Measurements from ENCODE around the gene CSRNP3. TPM values are rescaled to one million over a fixed set of nuclear protein-coding genes. Genes with fewer than 3 reads are reported as not detected.

CSRNP3 gene, protein sequence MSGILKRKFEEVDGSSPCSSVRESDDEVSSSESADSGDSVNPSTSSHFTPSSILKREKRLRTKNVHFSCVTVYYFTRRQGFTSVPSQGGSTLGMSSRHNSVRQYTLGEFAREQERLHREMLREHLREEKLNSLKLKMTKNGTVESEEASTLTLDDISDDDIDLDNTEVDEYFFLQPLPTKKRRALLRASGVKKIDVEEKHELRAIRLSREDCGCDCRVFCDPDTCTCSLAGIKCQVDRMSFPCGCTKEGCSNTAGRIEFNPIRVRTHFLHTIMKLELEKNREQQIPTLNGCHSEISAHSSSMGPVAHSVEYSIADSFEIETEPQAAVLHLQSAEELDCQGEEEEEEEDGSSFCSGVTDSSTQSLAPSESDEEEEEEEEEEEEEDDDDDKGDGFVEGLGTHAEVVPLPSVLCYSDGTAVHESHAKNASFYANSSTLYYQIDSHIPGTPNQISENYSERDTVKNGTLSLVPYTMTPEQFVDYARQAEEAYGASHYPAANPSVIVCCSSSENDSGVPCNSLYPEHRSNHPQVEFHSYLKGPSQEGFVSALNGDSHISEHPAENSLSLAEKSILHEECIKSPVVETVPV
- 2.8 and 4.0 TPM in 2 replicates for total RNA-seq (2014; rRNA removed; shearing (Covaris generic))

DNA sequence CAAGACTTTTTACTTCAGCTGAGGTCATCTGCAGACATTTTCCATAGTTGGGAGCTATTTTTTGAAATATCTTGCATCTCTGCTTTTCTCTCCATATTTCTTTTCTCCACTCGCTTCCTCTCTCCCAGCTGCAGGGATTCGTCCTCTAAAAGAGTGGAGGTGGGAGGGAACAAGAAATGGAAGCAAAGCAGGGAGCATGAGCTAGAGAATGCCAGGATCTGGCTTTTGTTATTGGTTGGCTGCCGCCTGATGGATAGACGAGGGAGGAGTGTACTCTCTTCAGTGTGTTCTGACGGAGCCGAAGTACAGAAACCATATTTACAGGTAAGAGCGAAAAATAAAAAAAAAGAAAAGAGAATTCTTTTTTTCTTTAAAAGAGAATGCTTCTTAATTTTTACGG lies at the start of gene CSRNP3:
Gene CSRNP3 (plus strand): TSS at position 282 of the 400 bp plus-strand sequence. CDS start 125,368 bp downstream, outside the sequence.
- peak; percentile 92 for DNase-seq (ENCODE audit: low spot score)

DNA sequence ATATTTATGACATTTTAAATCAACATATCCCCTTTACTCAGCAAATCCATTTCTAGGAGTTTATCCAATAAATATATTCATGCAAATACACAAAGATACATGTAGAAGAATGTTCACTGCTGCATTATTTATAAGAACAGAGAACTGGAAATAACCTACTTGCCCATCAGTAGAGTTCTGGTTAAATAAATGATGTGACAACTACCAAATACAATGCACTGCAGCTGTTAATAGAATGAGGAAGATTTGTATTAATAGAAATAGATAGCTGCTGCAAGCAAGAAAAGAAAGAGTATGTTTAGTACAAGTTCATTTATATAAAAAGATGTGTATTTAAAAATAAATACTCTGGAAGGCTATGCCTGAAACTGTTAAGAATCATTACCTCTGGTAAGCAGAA lies 49.3 kb upstream of the CSRNP3 start:
- no peak for DNase-seq (ENCODE audit: low spot score)

DNA sequence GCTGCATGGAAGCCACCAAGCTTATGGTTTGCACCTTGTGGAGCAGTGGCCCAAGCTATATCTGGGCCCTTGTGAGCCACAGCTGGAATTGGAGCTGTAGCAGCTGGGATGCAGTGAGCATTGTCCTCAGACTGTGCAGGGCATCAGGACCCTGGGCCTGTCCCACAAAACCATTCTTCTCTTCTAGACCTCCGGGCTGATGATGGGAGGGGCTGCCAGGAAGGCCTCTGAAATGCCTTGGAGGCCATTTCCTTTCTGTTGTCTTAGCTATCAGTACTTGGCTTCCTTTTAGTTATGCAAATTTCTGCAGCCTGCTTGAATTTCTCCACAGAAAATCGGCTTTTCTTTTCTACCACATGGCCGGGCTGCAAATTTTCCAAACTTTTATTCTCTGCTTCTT lies 46.4 kb upstream of the CSRNP3 start:
- no peak for DNase-seq (ENCODE audit: low spot score)

DNA sequence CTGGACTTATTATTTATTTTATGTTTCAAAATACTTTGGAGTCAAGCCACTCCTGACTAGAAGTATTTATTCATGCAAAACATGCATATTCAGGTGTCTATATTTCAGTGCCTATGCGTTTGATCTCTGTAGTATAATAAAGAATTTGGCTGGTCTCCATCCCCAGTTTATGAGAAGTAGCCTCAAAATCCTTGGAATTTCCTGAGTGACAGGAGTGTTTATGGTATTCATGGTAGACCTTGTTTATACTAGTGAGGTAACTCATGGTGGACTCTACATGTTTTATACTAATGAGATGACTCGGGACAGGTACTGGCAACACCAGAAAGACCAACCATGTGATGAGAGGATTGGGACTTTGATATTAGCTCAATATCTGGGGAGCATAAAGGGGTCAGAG lies 43.9 kb upstream of the CSRNP3 start:
- DNase-seq (ENCODE audit: low spot score), result no peak

DNA sequence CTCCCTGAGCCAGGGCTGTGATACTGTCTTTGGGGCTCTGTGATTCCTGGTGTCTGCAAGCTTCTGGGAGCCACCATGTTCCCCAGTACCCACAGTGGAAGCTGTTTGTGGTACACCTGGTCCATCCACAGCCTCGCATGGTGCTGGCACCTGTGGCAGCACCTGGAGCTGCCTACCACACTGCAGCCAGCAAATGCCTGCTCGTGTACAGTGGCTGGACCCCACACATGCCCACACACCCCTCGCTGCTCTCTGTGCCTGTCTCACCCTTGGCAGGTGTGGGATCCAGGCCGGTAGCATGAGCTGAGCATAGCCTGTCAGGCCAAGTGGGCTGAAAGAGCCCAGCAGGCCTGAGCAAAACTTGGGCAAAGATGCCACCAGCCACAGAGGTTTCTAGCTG lies 41.8 kb upstream of the CSRNP3 start:
- DNase-seq (ENCODE audit: low spot score), result no peak

DNA sequence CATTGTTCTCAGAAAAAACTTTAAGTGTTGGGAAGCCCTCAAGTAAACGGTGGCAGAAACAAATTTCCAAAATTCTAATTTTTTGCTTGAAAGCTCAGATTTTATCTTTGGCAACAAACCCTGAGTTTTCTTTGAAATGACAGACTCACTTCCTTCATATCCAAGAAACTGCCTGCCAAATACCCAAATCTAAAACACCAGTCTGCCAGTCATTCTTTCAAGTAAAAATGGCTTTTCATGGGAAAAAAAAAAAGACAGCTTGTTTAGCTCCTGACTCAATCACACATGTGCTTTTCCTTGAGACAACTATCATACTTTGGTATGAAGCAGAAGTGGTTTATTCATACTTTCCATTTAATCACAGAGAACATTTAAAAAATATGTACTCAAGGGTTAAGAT lies 40.6 kb upstream of the CSRNP3 start:
- DNase-seq (ENCODE audit: low spot score), result no peak

DNA sequence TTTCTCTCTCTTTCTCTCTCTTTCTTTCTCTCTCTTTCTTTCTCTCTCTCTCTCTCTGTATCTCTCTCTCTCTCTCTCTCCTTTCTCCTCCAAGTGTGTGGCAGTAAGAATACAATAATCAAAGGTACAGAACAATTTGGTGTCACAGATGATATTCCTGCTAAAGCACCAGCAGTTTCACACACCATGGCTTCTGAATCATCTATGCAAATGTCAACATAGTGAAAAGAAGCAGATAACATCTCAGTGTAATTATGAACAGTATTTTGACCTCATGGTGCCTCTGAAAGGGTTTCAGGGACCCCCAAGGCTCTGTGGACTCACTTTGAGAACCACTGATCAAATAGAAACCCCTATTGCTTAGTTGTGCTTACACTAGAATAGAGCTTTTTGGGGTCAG lies 38.5 kb upstream of the CSRNP3 start:
- DNase-seq (ENCODE audit: low spot score), result no peak

DNA sequence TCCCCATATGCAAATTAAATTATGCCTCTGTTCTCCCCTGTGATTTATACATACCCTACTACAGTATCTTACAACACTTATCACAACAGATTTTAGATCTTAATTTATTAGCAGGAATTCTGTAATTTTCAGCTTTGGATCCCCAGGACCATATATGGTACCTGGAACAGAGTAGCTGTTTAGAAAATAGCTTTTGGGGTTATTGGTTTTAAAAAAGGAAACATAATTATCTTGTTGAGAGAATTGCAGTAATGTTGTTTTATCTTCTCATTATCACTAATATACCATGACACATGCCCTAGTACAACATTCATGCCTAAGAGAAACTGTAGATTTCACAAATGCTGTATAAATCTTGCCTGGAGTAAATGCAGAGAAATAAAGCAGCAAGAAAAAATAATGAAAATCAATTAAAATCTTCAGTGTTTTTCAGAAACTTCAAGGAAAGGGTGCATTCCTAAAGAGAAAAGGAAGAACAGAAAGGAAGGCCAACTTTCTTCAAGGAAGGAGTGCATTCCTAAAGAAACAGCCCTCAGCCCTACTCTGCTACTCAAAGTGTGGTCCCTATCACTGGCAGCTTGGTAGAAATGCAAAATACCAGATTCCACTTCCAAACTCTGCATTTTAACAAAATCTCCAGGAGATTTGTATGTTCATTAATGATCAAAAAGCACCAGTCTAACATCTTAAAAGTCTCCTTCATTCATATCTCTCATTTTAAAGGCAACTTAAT lies 37.1 kb upstream of the CSRNP3 start:
- no peak for DNase-seq (ENCODE audit: low spot score)

DNA sequence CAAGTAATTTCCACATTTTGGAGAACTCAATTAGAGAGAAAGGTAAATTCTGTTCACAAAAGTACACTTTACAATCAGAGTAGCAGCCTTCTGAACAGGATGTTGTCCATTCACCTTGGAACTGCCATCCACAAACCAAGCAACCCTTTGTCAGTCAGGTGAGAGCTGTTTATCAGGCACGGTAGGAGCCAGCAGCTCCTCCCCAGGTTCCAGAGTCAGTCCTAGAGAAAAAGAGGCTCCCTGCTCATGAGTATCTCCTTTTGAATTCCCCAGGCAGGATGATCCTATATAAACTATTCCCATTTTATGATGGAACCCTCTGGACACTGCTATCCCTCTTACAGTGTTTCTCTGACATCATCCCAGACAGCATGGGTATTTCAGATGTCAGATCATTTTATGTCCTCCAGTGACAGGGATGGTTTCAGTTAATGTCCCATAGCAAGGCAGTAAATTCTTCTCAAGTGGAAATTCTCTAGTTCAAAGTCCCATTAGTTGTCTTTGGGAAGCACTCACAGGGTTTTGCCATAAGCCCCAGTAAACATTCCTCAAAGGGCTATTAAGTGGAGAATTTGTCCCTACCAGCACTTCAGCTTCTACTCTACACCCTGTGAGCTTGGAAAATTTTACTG lies 34.5 kb upstream of the CSRNP3 start:
- no peak for DNase-seq (ENCODE audit: low spot score)

DNA sequence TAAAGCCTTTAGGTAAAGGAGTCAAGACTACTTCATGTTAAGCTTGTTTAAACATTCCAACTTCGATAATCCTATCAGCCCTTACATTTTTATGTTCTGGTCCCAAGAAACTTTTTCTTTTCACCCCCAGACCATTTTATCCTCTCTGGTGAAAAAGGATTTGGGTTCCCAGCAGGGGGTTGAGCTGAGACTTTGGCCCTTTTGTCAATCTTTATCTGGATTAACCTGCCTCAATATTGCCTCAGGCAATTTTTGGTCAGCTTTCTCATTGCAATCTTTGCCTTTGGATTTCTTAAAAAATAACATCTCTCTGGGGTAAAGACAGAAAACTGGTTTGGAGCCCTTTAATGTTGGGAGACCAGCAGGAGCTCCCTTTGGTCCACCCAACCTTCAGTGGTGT lies 33.9 kb upstream of the CSRNP3 start:
- DNase-seq (ENCODE audit: low spot score), result no peak

DNA sequence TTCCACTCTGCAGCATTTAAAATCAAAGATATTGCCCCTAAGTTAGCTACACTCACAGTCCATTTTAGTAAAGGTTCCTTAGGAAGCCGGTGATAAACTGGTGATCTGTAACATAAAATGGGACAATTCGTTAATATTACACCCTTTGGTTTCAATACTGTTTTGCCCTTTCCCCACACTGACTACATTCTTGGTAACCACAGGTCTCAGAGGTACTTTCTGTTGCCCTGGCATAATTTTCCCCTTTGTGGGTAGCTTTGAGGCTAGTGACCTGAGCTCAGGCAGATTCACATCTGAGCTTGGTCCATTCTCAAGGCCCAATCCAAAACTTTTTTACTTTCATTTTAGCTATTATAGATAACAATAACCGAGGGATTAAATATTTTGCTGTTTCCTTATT lies 32.9 kb upstream of the CSRNP3 start:
- no peak for DNase-seq (ENCODE audit: low spot score)

DNA sequence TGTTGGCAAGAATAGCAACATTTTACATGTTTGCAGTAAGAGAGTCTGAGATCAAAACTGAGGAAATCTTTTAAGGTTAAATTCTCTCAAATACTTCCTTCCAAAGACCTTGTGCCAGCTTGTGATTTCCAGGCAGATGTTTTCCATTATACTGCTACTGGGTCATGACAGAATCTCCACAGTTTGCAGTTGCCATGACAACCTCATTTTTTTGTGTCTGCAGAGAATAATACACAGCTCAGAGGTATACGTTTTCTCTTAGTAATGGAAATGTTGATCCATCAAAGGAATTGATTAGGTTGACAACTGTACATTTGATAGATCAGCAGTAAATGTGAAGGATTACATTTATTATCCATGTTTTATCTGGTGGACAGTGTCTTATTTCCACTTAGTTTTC lies 29.1 kb upstream of the CSRNP3 start:
- DNase-seq (ENCODE audit: low spot score), result no peak

DNA sequence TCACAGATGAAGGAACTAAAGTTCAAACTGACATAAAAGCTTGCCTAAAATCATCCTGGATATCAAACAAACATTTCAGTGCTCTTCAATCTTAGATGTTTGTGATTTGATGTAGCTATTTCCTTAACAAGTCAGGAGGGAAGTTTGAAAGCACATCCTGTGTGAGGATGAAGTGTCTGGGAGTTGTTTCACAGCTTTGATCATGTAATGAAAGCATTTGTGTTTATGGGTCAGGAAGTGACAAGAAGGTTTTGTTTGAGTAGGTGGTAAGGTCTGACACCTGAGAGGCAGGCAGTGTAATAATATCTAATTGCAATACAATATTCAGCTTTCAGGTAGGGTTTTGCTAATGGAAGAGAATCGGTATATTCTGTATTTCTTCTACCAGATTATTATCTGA lies 26.0 kb upstream of the CSRNP3 start:
- DNase-seq (ENCODE audit: low spot score), result no peak

DNA sequence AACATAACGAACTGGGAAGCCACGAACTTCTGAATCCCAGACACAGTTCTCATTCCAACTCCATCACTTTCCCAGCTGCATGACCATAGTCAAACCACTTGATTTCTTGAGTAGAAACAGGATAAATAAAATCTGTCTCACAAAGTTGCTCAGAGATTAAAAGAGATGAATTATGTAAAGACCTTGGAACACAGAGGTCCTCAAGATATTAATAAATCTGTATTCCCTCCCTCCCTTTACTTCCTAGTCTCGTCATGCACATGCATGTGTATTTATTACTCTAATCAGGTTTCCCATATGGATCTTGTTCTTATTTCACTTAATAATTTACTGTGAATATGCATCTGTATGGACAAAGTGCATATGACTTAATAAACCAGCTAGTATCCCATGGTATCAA lies 21.1 kb upstream of the CSRNP3 start:
- no peak for DNase-seq (ENCODE audit: low spot score)

DNA sequence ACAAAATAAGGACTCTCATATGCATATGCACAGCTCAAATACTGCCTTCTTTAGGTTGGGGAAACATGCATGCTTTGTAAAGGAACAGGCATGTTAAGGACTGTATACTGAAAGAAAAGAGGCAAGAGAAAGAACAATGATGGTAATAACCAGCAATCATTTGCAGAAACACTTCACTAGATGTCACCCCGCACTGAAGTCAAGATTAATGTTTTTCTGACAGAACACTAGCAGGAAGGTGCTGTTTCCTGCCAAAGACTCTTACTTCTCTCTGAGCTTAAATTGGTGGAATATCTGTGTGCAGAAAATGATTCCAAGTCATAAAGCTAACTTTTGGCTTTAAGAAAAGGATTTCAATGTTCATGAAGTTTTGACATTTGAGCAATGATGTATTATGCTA lies 19.3 kb upstream of the CSRNP3 start:
- DNase-seq (ENCODE audit: low spot score), result no peak

DNA sequence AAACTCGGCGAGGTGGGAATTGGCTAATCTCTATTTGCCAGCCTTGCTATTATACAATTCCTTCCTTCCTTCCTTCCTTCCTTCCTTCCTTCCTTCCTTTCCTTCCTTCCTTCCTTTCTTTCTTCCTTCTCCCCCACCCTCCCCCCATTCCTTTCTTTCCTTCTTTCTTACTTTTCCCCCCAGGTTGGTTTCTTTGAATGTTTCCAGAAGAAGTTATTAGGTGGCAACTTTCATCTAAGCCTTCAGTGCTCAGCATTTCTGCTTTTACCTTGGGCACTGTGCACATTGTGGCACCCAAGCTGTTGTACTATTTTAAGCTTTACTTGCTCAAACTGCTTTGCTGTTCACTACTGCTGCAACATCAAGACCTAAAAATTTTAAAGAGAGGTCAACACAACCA lies 17.2 kb upstream of the CSRNP3 start:
- no peak for DNase-seq (ENCODE audit: low spot score)

DNA sequence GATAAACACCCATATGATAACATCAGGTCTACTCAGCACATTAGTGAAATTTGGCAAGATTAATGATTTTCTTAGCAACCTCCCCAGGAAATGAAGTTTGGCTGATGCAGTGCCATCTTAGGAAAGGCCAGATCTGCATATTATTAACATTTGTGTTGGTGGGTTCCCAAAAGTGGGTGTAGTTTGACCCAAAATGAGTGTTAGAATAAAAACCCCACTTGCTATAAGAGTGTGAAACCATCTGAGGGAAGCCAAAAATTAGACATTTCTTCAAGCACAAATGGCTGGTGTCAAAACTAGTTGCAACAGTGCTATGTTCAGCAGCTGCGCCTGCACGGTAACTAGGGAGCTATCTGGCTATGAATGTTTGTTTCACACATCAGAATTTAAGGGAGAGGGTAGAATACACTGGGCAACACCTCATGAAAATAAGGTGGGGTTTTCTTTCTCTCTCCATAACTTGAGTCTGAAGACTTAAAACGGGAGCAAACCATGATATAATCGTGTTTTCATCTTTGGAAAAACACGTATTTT lies 15.9 kb upstream of the CSRNP3 start:
- DNase-seq (ENCODE audit: low spot score), result no peak

DNA sequence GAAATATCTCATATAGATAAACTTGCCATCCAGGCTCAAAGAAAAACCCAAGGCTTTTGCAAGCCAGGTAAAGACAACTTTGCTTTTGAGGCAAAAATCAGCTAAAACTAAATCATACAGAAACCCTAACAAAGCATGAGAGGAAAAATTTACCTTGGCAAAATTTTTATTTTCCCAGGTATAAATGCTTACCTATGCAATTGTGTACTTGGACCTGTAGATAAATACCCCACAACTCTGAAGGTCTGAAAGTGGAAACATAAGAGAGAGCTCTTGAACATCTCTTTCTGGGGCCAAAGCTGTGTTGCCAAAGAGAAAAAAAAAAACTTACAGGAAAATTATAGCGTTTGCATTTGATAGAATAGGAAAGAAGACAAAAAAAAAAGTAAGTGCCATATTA lies 14.6 kb upstream of the CSRNP3 start:
- no peak for DNase-seq (ENCODE audit: low spot score)

DNA sequence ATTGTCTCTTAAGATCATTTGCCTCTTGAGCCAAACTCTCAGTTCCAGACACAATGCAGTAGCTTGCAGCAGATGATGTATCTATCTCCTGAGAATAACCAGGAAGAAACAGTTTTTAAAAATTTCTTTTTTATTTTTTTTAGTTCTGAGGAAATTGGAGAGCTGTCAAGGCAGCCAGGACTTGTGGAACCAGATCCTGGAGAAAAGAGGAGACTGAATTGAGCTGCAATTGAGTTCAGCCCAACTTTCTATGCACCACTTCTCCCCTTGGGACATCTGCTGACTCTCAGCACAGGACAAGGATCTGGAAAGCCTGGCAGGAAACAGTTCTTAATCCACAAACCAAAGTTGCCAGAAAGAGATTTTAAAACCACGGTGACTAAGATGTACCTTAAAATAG lies 13.5 kb upstream of the CSRNP3 start:
- no peak for DNase-seq (ENCODE audit: low spot score)

DNA sequence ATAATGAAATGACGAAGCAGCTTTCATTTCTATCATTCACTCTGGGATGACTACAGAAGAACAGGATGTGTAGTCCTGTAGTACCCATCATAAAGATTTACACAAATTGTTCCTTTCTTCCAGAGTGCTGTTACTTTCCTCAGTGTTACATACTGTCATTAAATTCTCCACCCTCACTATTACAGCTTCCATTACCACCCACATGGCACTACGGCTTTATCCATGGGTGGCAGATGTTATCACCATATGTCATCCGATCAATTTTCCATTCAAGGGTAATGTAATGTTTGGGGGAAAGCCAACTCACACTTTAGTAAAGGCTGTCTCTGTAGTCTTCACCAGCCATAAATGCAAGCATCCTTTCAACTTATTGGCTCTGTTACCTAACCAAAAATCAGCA lies 7.1 kb upstream of the CSRNP3 start:
- DNase-seq (ENCODE audit: low spot score), result no peak

DNA sequence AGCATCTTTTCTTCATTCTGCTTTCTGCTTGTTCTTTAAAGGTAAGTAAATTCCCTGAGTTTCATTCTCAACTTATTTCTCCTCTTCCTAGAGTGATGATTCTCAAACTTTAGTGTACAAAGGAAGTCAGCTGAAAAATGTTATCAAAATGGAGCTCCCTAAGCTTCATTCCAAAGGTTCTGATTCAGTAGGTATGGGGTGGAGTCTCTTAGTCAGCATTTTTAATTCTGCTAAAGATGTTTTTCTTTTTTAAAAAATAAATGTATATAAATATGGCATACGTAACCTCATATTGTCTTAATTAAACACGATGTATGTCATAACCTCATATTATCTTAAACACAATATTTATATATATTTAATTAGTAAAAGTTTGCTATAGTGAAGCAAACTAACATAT lies 3.1 kb upstream of the CSRNP3 start:
- no peak for DNase-seq (ENCODE audit: low spot score)

DNA sequence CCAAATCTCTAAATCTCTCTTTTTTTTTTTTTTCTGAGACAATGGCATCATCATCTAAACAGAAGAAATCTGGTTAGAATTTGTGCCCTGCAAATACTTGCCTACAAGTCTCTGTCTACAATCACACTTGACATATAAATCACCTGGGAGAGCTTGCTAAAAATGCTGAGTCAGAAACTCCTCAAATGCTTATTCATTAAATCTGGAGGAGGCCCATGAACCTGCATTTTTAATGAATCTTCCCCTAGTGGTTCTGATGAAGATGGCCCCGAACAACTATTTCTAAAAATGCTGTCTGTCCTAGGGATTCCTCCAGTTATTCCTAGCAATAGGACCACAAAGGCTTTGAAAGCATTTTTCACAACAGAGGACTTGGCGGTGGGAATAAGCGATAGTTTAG lies 1.6 kb upstream of the CSRNP3 start:
- no peak for DNase-seq (ENCODE audit: low spot score)
